Hepatocyte (in vitro differentiated cells): ENCODE measurements around the gene C5orf47.

Experiments
- EZH2 ChIP-seq: fragments of 200-600 bp; sonication (generic); IDR thresholded peaks from 2 replicates; pipeline ENCODE4 v1.6.1; 2016; ENCODE audit warnings: antibody characterized with exemption, mild to moderate bottlenecking, borderline replicate concordance
- TF ChIP-seq, protein P1 (sequence below): fragments of 200-600 bp; sonication (generic); IDR thresholded peaks from 2 replicates; pipeline ENCODE4 v1.5.1; 2016; ENCODE audit warnings: antibody characterized with exemption, mild to moderate bottlenecking; ENCODE audit not compliant: poor library complexity

DNA sequence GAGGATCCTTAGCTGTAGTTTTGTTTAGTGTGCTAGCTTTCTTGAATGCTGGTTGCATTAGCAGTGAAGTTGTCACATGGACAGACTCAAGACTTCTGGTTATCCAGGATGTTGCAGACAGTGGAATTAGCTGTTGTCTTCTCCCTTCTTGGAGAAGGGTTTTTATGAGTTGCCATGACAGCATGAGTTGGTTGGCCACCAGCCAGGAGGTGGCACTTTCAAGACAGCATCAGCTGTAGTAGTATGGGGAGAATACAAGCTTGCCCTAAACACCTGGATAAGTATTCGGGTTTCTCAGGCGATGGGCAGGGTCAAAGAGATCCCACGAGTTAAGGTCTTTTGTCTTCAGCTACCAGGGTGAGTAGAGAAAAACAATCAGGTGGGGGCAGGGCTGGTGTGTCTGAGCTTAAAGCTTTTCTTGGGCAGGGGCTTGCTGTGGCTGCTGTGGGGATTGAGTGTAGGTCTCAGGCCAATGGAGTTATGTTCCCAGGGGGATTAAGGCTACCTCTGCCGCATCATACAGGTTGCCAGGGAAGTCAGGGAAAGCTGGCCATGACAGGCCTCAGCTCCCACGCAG, 7.7 kb upstream of the C5orf47 start:
- TF ChIP-seq, protein P1, sequence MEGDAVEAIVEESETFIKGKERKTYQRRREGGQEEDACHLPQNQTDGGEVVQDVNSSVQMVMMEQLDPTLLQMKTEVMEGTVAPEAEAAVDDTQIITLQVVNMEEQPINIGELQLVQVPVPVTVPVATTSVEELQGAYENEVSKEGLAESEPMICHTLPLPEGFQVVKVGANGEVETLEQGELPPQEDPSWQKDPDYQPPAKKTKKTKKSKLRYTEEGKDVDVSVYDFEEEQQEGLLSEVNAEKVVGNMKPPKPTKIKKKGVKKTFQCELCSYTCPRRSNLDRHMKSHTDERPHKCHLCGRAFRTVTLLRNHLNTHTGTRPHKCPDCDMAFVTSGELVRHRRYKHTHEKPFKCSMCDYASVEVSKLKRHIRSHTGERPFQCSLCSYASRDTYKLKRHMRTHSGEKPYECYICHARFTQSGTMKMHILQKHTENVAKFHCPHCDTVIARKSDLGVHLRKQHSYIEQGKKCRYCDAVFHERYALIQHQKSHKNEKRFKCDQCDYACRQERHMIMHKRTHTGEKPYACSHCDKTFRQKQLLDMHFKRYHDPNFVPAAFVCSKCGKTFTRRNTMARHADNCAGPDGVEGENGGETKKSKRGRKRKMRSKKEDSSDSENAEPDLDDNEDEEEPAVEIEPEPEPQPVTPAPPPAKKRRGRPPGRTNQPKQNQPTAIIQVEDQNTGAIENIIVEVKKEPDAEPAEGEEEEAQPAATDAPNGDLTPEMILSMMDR = no peak
- TF ChIP-seq EZH2 = no peak
